OCI-LY7 (cell line): ENCODE data around the gene NTF4.
"Not testable (repeated sequence)": the region's sequence is repeated elsewhere in the genome, so short reads cannot be mapped to it uniquely, and the experiment has no call there.

Source experiments
- EZH2phosphoT487 ChIP-seq: fragments of 200-600 bp; sonication (generic); IDR thresholded peaks from 2 replicates; pipeline ENCODE4 v1.6.1; 2018; ENCODE audit warnings: low read depth, borderline replicate concordance, mild to moderate bottlenecking, mixed run types, antibody characterized with exemption, low read length, moderate library complexity, mixed read lengths
- TF ChIP-seq, protein P1 (sequence below): fragments of 200-600 bp; sonication (generic); conservative IDR thresholded peaks from 2 replicates; pipeline ENCODE4 v1.5.1; 2014; ENCODE audit warnings: mild to moderate bottlenecking, antibody characterized with exemption, low read length, moderate library complexity, mixed read lengths

DNA sequence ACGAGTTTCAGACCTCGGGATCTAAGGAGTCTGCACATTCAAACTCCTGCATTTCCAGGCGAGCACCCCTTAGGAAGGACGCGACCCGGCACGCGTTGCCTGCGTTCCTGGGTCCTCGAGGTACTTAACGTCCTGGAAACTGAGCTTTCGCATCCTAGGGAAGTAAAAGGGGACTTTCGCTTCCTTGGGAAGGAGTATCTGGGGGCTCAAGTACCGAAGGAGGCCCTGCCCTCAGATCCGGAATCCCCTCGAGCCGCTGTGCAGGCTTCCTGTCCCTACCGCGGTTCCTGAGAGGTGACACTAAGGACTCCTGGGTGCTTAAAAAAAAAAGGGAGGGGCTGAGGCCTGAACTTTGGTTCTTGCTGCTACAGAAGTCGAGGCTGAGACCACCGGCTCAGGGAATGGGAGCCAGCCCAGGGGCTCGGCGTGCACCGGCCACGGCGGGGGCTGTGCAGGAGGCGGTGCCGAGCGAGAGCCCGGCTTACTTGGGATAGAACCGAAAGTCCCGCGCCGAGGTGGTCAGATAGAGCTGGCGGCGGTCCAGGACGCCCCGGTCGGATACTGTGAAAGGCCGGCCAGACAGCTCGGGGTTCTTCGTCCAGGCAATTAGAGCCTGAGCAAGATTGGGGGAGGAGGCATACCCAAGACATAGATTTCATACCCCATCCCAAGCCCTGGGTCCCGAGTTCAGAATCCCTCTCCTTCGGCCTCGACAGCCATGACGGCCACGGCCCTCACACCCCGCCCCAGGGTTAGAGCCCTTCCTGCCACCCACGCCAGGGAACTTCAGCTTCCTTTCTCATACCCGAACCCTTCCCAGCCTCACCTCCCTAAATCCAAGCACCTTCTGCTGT is 46.0 kb downstream of the NTF4 start:
- TF ChIP-seq, protein P1, sequence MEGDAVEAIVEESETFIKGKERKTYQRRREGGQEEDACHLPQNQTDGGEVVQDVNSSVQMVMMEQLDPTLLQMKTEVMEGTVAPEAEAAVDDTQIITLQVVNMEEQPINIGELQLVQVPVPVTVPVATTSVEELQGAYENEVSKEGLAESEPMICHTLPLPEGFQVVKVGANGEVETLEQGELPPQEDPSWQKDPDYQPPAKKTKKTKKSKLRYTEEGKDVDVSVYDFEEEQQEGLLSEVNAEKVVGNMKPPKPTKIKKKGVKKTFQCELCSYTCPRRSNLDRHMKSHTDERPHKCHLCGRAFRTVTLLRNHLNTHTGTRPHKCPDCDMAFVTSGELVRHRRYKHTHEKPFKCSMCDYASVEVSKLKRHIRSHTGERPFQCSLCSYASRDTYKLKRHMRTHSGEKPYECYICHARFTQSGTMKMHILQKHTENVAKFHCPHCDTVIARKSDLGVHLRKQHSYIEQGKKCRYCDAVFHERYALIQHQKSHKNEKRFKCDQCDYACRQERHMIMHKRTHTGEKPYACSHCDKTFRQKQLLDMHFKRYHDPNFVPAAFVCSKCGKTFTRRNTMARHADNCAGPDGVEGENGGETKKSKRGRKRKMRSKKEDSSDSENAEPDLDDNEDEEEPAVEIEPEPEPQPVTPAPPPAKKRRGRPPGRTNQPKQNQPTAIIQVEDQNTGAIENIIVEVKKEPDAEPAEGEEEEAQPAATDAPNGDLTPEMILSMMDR, result not testable (repeated sequence)
- not testable (repeated sequence) for TF ChIP-seq EZH2phosphoT487
